ENCODE results near the gene KCNK18. TPM values are rescaled to one million over a fixed set of nuclear protein-coding genes. Genes with fewer than 3 reads are reported as not detected.

Gene KCNK18
- total RNA-seq, 6 donors from 2014 or later = not detected

DNA sequence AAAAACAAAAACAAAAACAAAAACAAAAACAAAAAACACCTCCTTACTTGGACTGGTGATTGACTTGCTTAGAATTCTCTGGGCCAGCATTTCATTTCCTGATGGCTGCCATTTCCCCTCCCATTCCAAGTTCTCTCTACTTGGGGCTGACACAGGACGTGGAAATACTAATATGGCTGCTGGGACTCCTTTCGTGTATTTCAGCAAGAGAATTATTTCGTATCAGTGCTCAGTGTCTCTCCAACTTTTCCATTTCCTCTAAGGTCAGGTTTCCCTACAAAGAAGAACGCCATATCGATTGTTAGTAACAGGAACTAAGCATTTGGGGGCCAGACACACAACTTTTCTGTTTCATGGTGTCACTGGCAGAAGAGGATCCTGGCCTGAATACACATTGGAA is 36.7 kb upstream of the KCNK18 start:
- Histone ChIP-seq H3K4me1 (peaks cover 19 to 28% (median 27%) of the 10 kb centered on the region in 4 donors), H3K36me3 (no peaks in the 10 kb centered on the region), H3K27ac (no peak overlapping the region), H3K27me3 (peaks cover 0 to 53% (median 34%) of the 10 kb centered on the region in 4 donors), H3K4me3 (no peak overlapping the region), H3K9me3 (no peaks in the 10 kb centered on the region)
- no peak for ATAC-seq (ENCODE audit: low FRiP score in 2 of 2)
- TF ChIP-seq, protein P1, sequence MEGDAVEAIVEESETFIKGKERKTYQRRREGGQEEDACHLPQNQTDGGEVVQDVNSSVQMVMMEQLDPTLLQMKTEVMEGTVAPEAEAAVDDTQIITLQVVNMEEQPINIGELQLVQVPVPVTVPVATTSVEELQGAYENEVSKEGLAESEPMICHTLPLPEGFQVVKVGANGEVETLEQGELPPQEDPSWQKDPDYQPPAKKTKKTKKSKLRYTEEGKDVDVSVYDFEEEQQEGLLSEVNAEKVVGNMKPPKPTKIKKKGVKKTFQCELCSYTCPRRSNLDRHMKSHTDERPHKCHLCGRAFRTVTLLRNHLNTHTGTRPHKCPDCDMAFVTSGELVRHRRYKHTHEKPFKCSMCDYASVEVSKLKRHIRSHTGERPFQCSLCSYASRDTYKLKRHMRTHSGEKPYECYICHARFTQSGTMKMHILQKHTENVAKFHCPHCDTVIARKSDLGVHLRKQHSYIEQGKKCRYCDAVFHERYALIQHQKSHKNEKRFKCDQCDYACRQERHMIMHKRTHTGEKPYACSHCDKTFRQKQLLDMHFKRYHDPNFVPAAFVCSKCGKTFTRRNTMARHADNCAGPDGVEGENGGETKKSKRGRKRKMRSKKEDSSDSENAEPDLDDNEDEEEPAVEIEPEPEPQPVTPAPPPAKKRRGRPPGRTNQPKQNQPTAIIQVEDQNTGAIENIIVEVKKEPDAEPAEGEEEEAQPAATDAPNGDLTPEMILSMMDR (IDR thresholded peaks at IDR 0.05) = no peak
- TF ChIP-seq EP300 (IDR thresholded peaks at IDR 0.05) = no peak
- no peak for TF ChIP-seq POLR2AphosphoS5 (IDR thresholded peaks at IDR 0.05)
- TF ChIP-seq POLR2A (IDR thresholded peaks at IDR 0.05) = no peak
- 13 to 21% methylated on average over 5 of the region's 5 CpGs for WGBS, 2 donors
- DNase-seq = no peak

DNA sequence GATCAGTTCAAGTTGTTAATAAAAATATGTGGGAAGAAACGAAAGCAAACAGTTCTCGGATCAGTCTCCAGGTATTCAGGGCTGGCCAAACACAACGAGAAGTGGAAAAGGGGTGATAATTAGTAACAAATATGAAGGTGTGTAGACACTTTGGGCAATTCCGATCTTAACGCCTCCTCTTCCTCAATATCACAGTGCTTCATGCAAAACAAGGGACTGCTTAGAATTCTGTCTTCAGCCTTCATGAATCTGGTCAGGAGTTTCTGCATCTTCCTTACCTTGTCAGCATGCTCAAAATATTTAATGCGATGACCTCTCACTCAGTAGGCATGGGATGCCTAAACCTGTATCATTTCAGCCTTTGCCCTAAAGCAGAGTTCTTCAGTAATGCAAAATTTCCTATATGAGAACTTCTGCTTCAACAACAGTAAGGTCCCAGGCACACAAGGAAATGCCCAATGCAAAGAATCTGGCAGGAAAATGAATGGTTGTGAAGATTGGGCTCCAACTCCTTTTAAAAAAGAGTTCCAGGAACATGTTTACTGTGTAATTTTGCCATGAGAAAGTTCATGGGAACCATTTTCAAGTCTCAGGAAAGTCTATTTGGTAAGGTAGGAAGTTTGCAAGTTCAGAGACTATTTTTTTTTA is 35.8 kb upstream of the KCNK18 start:
- 5 to 12% methylated on average over 6 of the region's 6 CpGs for WGBS, 2 donors
- Histone ChIP-seq H3K27me3 (peaks cover 0 to 62% (median 40%) of the 10 kb centered on the region in 4 donors), H3K27ac (no peak overlapping the region), H3K9me3 (no peaks in the 10 kb centered on the region), H3K4me1 (peaks cover 22 to 37% (median 35%) of the 10 kb centered on the region in 4 donors), H3K4me3 (no peak overlapping the region), H3K36me3 (no peaks in the 10 kb centered on the region)
- ATAC-seq (ENCODE audit: low FRiP score in 2 of 2) (no peak), DNase-seq (no peak)
- TF ChIP-seq, protein P1 (IDR thresholded peaks at IDR 0.05) = no peak
- TF ChIP-seq POLR2A (IDR thresholded peaks at IDR 0.05) = no peak
- no peak for TF ChIP-seq POLR2AphosphoS5 (IDR thresholded peaks at IDR 0.05)
- no peak for TF ChIP-seq EP300 (IDR thresholded peaks at IDR 0.05)

DNA sequence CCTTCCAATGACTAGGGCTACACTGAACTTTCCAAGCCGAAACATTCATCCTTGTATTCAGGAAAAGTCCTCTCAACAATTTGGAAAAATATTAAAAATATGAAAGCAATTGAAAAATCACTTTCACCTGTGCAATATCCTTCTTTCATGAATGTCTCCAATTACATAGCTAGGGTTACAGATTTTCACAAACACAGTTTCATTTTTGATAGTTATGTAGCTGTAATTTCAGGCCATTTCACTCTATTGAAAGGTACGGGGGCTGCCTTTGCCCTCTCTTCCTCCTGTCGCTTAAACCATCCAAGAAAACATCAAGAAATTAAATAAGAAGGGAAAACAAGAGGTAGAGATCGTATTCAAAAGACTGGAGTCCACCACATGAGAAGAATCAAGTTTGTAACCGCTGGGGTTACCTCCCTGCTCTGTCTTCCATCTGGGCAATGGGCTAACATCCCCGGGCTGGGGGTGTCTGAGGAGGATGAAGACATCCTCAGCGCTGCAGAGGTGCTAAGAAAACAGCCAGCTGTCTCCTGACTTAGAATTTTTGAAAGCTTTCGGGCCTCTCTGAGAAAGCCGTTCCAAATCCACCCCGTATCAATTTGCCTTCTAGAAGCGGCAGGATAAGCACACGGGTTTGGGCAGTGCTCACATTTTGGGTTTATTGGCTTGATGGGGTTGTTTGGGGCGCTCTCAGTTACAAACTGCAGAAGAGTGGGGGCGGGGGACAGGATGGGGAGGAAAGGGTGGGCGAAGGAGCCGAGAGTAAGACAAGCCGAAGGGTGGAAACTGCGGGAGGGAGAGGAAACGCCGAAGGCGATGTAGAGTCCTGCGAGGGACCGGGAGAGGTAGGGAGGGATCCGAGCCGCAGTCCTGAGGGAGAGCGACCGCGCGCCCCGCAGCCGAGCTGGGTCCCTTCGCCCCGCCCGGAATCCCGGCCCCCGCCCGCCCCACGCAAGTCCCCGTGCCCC is 34.9 kb upstream of the KCNK18 start:
- Histone ChIP-seq H3K4me3 (peak overlapping the region in 1 of 4 donors; percentile 20), H3K36me3 (no peaks in the 10 kb centered on the region), H3K9me3 (no peaks in the 10 kb centered on the region), H3K27ac (no peak overlapping the region), H3K4me1 (peaks cover 22 to 42% (median 35%) of the 10 kb centered on the region in 4 donors), H3K27me3 (peaks cover 0 to 71% (median 44%) of the 10 kb centered on the region in 4 donors)
- TF ChIP-seq POLR2A (IDR thresholded peaks at IDR 0.05) (no peak), POLR2AphosphoS5 (IDR thresholded peaks at IDR 0.05) (no peak), EP300 (IDR thresholded peaks at IDR 0.05) (no peak)
- TF ChIP-seq, protein P1 (IDR thresholded peaks at IDR 0.05) = no peak
- DNase-seq (no peak), ATAC-seq (ENCODE audit: low FRiP score in 2 of 2) (no peak)
- WGBS, 2 donors = 5 to 6% methylated on average over 36 to 38 of the region's 39 CpGs

DNA sequence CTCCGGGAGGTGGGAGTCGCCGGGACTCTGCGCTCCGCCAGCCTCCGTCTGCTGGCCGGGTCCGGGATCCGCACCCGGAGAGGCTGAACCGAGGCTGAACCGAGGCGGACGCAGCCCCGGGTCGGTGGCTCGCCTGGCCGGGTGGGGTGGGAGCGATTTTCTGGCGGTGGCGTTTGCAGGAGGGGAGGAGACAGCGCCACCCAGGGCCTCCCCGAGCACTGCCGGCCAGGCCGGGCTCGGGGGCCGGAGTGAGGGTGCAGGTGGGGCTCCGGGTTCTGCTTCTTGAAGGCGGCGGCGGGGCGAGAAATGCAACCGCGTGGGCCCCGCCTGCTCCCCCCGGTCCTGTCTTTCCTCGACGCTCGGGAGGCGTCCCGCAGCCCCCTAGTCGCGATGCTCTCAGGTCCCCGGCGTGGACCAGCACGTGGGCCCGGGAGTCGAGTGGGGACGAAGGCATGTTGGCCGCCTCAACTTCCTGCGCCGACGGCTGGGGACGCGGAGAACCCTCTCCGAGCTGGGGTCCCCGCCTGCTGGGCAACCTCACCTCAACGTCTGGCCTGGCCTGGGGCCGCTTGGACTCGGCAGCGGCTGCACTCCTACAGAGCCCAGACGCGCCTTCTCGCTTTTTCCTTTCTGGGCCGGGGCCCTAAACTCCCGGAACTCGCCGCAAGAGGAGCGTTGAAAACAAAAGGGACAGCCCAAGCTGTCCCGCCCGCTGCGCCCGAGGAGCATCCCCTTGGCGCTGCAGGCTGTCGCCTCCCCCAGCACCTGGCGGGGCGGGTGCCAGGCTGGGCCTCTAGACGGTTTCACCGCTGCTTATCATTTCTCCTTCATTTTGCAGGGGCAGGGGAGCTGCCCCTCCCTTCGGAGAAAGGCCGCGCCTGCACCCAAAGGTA is 34.0 kb upstream of the KCNK18 start:
- TF ChIP-seq POLR2A (IDR thresholded peaks at IDR 0.05) (no peak), POLR2AphosphoS5 (IDR thresholded peaks at IDR 0.05) (no peak), EP300 (IDR thresholded peaks at IDR 0.05) (no peak)
- TF ChIP-seq, protein P1 (IDR thresholded peaks at IDR 0.05) = no peak
- peaks cover 31 to 51% (median 41%) of the 10 kb centered on the region in 4 donors for H3K4me1 ChIP-seq
- peak overlapping the region in 1 of 4 donors; percentile 20 for H3K4me3 ChIP-seq
- H3K27me3 ChIP-seq = peaks cover 0 to 80% (median 47%) of the 10 kb centered on the region in 4 donors
- DNase-seq (peak in 1 of 2 donors; percentile 83), ATAC-seq (ENCODE audit: low FRiP score in 2 of 2) (no peak)
- WGBS, 2 donors = 7% methylated on average over 3 to 56 of the region's 82 CpGs
- H3K27ac ChIP-seq = no peak overlapping the region
- no peaks in the 10 kb centered on the region for H3K36me3 ChIP-seq
- H3K9me3 ChIP-seq = no peaks in the 10 kb centered on the region

Measured in upper lobe of left lung (tissue), 6 donors.